ENCODE results near the gene ATP8B4. TPM values are rescaled to one million over a fixed set of nuclear protein-coding genes. Genes with fewer than 3 reads are reported as not detected.

Gene ATP8B4
- total RNA-seq, 1 donor = 90.2 TPM

- H3K4me3 ChIP-seq (ENCODE audit: low read depth, low read length) = no peak overlapping the region
- TF ChIP-seq, protein P1, sequence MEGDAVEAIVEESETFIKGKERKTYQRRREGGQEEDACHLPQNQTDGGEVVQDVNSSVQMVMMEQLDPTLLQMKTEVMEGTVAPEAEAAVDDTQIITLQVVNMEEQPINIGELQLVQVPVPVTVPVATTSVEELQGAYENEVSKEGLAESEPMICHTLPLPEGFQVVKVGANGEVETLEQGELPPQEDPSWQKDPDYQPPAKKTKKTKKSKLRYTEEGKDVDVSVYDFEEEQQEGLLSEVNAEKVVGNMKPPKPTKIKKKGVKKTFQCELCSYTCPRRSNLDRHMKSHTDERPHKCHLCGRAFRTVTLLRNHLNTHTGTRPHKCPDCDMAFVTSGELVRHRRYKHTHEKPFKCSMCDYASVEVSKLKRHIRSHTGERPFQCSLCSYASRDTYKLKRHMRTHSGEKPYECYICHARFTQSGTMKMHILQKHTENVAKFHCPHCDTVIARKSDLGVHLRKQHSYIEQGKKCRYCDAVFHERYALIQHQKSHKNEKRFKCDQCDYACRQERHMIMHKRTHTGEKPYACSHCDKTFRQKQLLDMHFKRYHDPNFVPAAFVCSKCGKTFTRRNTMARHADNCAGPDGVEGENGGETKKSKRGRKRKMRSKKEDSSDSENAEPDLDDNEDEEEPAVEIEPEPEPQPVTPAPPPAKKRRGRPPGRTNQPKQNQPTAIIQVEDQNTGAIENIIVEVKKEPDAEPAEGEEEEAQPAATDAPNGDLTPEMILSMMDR (IDR thresholded peaks at IDR 0.05; ENCODE audit: insufficient read depth, low read depth, low read length) = no peak
- peak; percentile 38 for DNase-seq (ENCODE audit: low read depth)
These were observed 52.8 kb downstream of the ATP8B4 start for GRCh38 chr15:50066202-50066601.

- H3K4me3 ChIP-seq (ENCODE audit: low read depth, low read length) = no peak overlapping the region
- peak; percentile 56 for DNase-seq (ENCODE audit: low read depth)
- TF ChIP-seq, protein P1 (IDR thresholded peaks at IDR 0.05; ENCODE audit: insufficient read depth, low read depth, low read length) = no peak
These were observed 53.8 kb downstream of the ATP8B4 start for GRCh38 chr15:50065279-50065678.

DNA sequence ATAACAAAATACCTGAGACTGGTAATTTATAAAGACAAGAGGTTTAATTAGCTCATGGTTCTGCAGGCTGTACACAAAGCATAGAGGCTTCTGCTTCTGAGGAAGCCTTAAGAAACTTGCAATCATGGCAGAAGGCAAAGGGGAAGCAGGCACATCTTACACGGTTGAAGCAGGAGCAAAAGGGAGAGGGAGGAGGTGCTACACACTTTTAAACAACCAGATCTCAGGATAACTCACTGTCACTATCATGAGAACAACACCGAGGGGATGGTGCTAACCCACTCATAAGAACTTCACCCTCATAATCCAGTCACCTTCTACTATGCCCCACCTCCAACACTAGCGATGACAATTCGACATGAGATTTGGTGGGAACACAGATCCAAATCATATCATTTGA is 54.4 kb downstream of the ATP8B4 start:
- TF ChIP-seq, protein P1 (IDR thresholded peaks at IDR 0.05; ENCODE audit: insufficient read depth, low read depth, low read length) = no peak
- no peak for DNase-seq (ENCODE audit: low read depth)
- no peak overlapping the region for H3K4me3 ChIP-seq (ENCODE audit: low read depth, low read length)

DNA sequence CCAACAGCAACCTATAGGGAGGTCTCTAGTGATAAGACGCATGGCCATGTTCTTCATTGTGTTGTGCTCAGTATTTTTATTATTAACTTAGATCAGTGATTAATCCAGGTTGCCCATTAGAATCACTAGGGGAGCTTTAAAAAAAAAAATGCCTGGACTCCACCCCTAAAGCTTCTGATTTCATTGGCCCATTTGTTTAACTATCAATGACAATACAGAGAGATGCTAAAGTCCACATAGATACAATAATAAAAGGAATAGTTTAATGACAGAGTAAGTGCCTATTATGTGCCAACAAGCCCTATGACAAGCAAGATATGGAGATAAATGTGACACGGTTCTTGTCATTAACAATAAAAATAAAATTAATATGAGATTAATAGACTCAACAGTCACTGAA is 55.8 kb downstream of the ATP8B4 start:
- no peak for DNase-seq (ENCODE audit: low read depth)
- TF ChIP-seq, protein P1 (IDR thresholded peaks at IDR 0.05; ENCODE audit: insufficient read depth, low read depth, low read length) = no peak
- H3K4me3 ChIP-seq (ENCODE audit: low read depth, low read length) = no peak overlapping the region

- TF ChIP-seq, protein P1 (IDR thresholded peaks at IDR 0.05; ENCODE audit: insufficient read depth, low read depth, low read length) = no peak
- no peak overlapping the region for H3K4me3 ChIP-seq (ENCODE audit: low read depth, low read length)
- no peak for DNase-seq (ENCODE audit: low read depth)
These were observed 57.5 kb downstream of the ATP8B4 start for GRCh38 chr15:50061503-50061902.

DNA sequence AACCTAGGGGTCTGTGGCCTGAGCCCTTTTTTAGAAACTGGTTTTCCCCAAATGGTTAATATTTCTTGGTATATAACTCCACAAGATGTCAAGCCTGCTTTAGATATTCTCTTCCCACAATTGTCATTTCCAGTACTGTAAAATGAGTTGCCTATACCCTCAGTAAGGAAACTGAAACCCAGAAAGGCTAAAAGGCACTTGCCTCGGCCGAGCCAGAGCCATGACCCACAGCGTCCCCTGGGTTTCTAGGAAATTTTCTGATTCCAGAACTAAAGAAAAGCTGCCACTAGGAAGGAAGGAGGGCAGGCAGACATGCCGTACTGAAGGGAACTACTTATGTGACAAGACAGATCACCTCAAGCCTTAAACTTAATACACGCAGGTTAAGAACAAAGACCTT is 59.1 kb downstream of the ATP8B4 start:
- no peak overlapping the region for H3K4me3 ChIP-seq (ENCODE audit: low read depth, low read length)
- DNase-seq (ENCODE audit: low read depth) = no peak
- TF ChIP-seq, protein P1 (IDR thresholded peaks at IDR 0.05; ENCODE audit: insufficient read depth, low read depth, low read length) = no peak

DNA sequence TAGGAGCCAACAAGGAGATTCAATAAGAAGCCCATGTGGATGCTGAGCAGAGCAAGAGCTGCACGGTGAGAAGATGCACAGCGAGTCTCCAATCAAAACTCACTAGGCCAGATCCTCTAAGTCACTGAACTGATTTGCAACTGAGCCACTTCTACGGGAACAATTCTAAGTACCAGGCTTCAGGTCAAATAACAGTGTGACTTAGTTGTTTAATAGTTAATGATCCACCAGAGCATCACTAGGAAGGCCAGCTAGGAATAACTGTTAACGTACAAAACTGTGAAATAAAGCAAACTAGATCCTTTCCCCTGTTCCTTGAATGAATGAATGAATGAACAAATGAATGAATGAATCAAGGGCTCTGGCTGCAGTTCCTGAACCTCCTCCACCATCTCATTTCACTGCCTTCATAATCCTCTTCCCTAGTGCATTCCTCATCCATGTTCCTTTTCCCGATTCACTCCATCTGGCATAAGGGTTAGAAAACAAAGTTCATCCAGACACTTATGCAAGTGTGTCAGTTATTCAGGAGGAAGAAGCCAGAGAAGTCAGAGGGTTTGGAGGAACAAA is 59.7 kb downstream of the ATP8B4 start:
- no peak for DNase-seq (ENCODE audit: low read depth)
- H3K4me3 ChIP-seq (ENCODE audit: low read depth, low read length) = no peak overlapping the region
- TF ChIP-seq, protein P1 (IDR thresholded peaks at IDR 0.05; ENCODE audit: insufficient read depth, low read depth, low read length) = no peak
